AG08395 (cell line): ENCODE data around the gene WNK2.
"Not testable (repeated sequence)": the region's sequence is repeated elsewhere in the genome, so short reads cannot be mapped to it uniquely, and the experiment has no call there.

ENCODE experiments used
- DNase-seq: peaks from one replicate; pipeline ENCODE4 v3.0.0; 2012; ENCODE audit warnings: mixed read lengths, low spot score

WNK2 gene

DNA sequence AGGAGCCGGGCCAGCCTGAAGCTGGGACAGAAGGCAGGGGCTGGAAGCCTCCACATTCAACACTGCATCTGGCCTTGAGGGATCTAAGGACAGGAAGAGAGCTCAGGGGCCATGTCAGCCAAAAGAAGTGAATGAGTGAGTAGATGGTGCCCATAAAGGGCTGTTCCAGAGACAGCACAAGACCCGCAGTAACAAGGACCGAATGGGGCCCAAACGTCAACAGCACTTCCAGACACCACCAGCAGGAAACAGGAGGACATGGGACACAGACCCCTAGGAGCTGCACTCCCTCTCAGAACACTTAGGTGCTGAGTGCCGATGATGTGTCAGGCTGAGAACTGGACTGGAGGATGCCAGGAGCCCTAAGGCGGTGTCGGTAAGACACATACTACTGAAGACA is 152.8 kb downstream of the WNK2 start:
- DNase-seq: no peak

DNA sequence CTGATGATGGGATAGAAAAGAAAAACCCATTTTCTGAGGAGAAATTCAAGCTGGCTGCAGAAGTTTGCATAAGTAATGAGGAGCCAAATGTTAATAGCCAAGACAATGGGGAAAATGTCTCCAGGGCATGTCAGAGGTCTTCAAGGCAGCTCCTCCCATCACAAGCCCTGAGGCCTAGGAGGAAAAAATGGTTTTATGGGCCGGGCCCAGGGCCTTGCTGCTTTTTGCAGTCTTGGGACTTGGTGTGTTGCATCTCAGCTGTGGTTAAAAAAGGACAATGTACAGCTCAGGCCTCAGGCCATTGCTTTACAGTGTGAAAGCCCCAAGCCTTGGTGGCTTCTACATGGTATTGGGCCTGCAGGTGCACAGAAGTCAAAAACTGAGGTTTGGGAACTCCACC is 154.3 kb downstream of the WNK2 start:
- DNase-seq: not testable (repeated sequence)

DNA sequence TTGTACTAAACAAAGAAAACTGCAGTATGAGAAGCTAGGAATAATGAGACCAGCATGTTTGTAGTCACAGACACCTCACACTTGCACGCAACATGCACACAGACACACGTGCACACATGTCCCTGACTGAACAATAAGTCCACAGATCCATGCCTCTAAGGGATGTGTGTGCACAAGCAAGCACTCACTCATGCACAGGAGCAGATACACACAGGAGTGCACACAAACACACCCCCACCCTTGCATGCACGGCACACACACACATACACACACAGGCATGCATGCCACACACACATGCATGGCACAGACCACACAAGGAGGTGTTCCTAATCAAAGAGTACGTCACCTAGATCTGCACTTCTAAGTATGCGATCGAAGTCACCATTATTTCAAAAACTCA is 156.2 kb downstream of the WNK2 start:
- DNase-seq: no peak

DNA sequence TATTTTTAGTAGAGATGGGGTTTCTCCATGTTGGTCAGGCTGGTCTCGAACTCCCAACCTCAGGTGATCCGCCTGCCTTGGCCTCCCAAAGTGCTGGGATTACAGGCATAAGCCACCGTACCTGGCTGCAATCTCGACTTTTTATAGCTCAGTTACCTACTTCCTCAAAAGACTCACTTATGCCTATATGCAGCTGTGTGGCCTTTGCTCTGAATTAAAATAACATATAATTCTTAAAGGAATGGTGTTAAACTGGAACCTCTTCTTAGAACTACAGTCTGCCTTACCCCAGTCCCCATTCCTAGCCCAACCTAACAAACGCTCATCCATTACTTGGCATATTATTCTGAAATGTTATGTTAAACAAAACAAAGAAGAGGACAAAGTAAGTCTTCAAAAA is 157.9 kb downstream of the WNK2 start:
- not testable (repeated sequence) for DNase-seq

DNA sequence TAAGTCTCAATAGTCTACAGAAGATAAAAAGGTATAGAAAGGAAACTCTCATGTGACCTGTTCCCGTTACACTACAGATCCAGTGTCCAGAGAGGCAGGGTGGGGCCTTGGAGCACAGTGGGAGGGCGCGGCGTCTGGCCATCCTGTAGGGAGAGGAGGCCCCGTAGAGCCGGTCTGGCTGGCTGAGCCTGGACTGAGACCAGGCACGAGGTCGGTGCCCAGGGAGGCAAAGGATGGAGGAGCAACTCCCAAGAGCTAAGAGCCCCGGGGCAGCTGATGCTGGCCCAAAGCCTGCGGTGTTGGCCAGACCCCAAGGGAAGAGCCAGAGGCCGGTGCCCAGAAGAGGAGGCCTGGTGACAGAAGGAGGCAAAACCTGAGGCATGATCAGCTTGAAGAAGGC is 158.5 kb downstream of the WNK2 start:
- DNase-seq: not testable (repeated sequence)

DNA sequence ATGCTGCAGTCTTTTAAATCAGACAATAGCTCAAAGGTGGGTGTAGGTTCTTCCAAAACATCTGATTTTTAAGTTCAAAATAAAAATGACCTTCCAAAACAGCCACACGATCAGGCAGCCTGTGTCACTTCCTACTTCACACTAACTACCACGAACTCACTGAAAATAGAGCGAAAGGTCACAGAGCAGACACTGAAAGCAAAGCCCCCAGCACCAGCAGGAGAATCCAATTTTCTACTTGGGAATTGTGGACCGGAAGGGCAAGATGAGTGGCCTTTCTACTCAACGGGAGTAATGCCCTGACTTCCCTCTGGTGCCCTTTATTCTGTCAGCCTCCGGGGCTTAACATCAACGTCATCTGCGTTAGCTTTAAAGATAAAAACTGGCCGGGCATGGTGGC is 159.7 kb downstream of the WNK2 start:
- DNase-seq: no peak

DNA sequence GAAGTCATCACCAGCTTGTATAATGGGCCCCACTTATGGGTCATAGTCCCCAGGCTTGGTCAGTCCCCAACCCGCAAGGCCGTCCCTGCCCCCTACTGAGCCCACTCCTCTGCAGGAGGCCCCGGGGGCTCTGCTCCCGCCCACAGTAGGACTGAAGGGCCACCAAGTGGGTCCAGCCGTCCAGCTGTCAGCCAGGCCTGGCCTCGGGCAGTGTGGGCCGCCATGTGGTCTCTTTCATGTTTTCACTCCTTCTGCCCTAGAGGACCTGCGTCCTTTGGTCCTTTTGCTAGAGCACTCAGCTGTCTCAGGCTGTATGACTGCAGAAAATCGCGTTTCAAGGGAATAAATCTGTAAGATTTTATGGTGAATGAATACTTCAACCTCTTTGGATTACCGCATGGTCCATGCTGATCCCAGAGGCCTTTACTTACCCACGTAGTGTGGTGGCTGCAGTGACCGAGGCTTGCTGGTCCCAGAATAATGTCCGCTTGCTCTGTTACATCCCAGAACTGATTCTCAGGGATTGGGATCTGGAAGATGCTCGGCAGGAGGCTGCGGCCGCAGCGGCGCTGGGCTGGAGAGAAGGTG is 161.8 kb downstream of the WNK2 start:
- DNase-seq: no peak

DNA sequence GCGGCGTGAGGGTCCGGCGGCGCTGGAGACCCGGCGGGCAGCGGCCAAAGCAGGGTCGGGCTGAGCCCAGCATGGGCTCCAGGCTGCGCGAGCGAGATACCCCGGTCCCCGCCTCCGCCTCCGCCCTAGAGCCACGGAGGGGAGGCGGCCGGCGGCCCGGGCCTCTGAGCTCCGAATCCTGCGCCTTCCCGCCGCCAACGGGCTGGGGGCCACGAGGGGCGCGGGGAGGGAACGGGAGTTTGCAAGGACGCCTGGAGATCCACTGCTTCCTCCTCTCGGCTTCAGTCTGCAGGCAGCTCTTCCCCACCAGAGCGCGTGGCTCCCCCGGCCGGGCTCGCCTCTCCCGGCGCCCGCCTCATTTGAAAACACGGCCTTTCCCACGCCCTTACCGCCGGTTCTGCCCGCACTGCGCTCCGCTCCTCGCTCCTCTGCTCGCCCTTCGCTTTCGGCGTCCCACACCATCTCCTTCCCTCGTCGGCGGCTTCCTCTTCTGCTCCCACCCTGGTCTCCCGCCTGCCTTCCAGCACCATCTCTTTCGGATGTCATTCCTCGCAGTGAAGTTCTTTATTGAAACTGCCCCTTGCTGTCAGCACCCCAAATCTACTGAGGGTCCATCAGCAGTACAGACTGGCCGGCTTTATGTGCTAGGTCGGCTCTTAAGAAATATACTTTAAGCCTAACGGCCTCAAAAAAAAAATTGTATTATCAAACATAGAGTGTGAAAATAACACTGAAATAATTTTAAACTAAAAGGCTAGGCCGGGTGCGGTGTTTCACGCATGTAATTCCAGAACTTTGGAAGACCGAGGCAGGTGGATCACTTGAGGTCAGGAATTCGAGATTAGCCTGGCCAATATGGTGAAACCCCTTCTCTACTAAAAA is 162.5 kb downstream of the WNK2 start:
- peak; percentile 18 for DNase-seq

DNA sequence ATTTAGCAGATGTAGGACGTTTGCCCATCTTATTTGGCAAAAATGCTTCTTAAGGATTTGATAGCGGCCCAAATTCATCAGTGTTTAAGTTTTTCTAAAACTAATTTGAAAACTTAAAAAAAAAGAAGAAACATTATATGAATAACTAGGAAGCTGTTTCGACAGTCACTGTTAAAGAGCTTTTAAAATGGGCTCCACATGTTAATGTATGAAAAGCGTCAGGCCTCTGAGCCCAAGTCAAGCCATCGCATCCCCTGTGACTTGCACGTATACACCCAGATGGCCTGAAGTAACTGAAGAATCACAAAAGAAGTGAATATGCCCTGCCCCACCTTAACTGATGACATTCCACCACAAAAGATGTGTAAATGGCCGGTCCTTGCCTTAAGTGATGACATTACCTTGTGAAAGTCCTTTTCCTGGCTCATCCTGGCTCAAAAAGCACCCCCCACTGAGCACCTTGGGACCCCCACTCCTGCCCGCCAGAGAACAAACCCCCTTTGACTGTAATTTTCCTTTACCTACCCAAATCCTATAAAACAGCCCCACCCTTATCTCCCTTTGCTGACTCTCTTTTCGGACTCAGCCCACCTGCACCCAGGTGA is 163.5 kb downstream of the WNK2 start:
- DNase-seq: not testable (repeated sequence)

DNA sequence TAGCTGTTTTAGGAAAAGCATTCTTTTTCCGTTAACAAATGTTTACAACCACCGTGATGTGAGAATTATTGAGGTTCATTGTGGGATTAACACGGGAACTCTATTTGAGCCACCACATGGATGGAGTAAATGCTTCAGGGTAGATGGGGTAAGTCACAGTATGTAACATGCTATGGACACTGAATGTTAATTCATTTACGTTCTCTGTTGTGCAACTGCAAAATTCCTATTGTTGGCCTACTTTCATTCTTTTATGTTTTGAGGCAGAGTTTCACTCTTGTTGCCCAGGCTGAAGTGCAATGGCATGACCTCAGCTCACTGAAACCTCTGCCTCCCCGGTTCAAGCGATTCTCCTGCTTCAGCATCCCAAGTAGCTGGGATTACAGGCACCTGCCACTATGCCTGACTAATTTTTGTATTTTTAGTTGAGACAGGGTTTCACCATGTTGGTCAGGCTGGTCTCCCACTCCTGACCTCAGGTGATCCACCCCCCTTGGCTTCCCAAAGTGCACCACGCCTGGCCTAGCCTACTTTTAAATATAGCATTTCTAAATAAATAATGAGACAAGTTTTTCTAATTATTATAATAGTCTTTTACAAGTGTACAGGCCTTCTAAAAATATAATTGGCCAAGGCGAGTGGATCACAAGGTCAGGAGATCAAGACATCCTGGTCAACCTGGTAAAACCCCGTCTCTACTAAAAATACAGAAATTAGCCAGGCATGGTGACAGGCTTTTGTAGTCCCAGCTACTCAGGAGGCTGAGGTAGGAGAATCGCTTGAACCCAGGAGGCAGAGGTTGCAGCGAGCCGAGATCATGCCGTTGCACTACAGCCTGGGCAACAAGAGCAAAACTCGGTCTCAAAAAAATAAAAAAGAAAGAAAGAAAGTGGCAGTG is 169.7 kb downstream of the WNK2 start:
- DNase-seq: not testable (repeated sequence)

DNA sequence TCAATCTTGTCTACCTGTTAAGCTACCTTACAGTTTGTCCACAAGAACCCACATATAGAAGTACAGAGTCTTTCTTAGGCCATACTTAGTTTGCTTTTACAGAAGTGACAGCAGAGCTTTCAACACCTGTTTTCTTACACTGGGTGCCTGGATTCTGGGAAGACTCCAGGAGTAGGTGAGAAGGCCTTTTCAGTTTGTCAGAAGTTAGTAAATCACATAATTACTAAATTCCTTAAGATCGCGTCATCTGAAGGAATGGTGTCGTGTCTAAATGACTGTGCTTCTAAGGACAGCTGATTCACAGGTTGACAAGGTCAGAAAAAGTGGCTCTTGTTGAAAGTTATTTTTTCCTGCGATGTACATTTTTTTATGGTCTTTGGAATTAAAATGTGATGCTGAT is 170.5 kb downstream of the WNK2 start:
- DNase-seq: no peak

DNA sequence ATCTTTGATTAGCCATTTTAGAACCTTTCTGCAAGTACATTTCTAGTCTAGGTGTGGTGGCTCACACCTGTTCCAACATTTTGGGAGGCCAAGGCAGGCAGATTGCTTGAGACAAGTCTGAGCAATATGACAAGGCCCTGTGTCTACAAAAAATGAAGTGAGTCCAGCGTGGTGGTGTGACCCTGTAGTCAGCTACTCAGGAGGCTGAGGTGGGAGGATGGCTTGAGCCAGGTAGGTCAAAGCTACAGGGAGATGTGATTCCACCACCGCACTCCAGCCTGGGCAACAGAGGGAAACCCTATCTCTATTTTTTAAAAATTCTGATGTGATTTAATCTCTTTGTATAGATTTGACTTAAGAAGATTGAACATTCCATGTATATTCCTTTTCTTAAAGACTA is 171.9 kb downstream of the WNK2 start:
- no peak for DNase-seq

DNA sequence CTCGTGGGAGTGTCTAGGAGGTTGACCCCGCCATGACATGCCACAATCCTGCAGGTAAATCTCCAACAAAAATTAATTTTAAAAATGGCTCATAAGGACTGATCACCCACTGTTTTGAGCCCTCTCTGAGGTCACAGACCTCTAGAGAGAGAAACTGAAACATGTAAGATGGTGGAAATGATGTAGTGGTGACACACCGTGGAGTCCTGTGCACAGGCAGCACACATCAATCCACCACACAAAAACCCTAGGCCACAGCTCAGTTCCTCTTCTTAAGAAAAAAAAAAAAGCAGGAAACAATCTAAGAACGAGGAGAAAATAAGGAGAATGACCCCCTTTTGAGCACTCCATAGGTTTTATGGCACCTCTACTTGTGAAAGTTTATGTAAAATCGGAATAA is 173.7 kb downstream of the WNK2 start:
- DNase-seq: no peak

DNA sequence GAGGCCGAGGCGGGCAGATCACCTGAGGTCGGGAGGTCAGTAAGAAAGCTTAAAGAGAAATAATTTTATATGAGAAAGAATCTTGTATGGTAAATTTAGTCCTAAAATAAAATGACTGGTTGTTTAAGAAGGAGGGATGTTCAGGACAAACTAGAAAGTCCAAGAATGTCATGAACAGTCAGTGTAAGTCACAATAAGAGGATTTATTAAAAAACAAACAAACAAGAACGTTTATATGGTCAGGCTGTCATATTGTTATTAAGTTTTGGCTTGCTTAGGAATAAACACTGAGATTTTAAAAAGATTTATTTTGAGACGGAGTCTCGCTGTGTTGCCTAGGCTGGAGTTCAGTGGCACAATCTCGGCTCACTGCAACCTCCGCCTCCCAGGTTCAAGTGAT is 176.0 kb downstream of the WNK2 start:
- not testable (repeated sequence) for DNase-seq

DNA sequence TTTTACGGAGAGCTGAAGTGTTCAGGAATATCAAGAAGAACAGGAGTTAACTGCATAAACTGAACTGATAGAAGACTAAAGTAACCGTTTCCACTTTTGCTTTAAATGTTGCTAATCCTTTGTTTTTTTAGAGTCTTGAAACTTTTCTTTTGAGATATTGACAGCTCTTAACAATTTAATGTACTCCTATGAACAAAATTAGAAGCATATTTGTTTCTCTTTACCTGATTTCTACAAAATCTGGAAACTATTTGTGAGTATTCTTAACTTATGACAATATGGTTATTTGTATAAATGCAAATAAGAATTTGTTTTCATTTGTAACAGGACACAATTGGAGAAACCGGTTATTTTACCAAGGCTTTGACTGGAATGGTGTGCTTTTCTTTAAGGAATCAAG is 178.1 kb downstream of the WNK2 start:
- no peak for DNase-seq

DNA sequence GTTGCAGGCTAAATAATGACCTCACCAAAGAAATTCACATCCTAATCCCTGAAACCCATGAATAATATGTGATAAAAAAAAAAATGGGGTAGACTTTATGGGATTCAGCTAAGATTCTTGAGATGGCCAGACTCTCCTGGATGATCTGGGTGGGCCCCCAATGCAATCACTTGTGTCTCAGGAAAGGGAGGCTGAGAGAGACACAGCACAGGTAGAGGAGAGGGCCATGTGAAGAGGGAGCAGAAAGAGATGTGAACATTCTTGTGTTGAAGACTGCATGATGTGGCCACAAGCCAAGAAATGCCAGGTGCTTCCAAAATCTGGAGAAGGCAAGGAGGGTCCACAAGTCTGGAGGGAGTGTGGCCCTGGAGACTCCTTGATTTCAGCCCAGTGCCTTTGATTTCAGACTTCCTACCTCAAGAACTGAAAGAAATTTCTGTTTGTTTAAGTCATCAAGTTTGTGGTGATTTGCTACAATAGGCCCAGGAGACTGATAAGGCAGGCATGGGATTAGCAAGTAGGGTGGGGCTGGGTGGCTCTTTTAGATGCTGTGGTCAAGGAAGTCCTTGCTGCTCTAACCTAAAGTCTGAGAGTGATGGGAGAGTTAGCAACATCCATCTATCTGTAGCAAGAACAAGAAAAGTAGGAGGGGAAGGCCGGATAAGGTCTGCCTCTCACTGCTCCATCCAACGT is 180.9 kb downstream of the WNK2 start:
- DNase-seq: no peak

DNA sequence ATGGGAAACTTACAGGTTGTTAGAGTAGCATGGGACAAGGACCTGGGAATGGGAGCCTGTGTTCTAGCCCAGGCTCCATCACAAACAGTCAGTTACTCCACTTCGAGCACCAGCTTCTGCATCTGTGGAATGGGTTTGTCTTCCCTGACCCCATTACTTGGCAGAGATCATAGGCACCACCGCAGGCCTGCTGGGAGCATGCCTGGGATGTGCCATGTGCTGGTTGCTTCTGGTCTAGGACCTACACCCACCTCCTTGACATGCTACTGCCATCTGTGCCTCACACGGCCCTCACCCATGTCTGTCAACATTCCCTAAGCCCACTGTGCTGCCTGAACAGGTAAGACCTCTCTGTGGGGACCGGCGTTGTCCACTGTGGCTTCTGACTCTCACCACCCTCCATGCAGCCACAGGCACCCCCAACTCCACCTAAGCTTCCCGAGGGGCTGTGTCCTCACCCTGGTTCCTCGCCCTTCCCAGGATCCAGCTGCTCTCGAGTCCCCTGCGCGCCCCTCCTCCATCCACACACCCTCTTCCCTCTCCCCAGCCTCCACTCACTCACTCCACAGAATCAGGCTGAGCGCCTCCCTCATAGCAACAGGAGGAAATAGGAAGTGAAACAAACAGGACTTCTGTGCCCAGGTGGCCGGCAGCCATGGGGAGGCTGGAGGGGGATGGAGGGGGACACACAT is 181.6 kb downstream of the WNK2 start:
- no peak for DNase-seq

DNA sequence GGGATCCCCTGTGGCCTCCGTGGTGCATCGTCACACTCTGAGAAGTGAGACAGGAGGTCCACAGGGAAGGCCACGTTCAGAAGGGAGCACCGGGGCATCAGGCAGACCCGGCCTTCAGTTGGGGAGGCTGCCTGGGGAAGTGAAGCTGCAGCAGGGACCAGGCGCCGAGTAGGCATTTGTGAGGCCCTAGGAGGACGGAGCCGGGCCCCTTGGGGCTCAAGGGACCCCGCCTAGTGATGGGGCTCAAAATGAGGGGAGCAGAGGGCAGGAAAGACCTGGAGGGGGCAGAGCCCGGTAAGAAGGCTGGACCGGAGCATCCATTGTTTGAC is 182.1 kb downstream of the WNK2 start:
- no peak for DNase-seq

DNA sequence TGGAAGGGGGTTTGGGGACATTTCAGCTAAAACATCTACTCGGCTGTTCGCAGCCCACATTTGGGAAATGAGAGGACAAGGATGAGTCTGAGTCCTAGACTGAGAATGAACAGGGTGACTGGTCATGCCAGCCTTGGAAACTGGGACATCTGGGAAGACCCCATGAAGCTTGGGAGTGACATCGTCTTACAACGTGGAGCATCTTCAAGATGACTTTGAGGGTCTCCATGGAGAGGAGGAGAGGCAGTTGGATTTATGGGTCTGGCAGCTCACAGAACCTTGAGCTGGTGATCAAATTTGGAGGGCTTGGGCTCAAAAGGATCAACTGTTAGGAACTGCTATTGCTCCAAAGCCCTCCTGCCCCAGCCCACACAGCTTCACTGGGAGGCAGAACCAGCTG is 182.5 kb downstream of the WNK2 start:
- DNase-seq: not testable (repeated sequence)

DNA sequence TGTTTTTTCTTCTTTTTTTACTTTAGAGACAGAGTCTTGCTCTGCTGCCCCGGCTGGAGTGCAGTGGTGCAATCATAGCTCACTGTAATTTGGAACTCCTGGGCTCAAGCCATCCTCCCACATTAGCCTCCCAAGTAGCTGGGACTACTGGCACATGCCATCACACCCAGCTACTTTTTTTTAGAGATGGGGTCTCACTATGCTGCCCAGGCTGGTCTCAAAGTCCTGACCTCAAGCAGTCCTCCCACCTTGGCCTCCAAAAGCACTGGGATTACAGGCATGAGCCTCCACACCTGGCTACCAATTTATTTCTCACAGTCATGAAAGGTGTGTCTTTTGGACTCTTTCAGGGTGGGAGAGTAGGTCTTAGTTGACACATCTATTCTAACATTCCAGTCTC is 184.5 kb downstream of the WNK2 start:
- DNase-seq: no peak

DNA sequence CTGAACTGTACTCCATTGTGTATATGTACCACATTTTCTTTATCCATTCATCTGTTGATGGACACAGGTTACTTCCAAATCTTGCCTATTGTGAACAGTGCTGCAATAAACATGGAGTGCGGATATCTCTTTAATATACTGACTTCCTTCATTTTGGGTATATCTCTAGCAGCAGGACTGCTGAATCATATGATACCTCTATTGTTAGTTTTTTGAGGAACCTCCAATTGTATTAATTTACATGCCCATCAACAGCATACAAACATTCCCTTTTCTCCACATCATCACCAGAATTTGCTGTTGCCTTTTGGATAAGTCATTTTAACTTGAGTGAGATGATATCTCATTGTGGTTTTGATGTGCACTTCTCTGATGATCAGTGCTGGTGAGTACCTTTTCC is 185.7 kb downstream of the WNK2 start:
- no peak for DNase-seq
